PC-3 (cell line): ENCODE data around the gene TADA2A. TPM values are rescaled to one million over a fixed set of nuclear protein-coding genes. Genes with fewer than 3 reads are reported as not detected.

Experiments
- ATAC-seq: fragments of 200-7000 bp; cut with Tn5 transposase; 2 replicates; pipeline ENCODE4 v1.9.1; 2020; ENCODE audit warnings: mild to moderate bottlenecking, moderate library complexity
- BruUV-seq: library from RNA; stranded (reverse); fragments of 400-500 nt; replicated peaks from 2 replicates; lab custom pipeline; 2021; lab: Mats Ljungman, UMichigan
- CTCF ChIA-PET: fragments of 300-600 bp; sonication (Branson Sonifier 250); formaldehyde crosslinking; loops from one replicate; lab custom pipeline; 2022; ENCODE audit warnings: antibody characterized with exemption; lab: Charles Lee
- POLR2A ChIA-PET: fragments of 300-600 bp; sonication (Branson Sonifier 250); formaldehyde crosslinking; loops from one replicate; lab custom pipeline; 2022; ENCODE audit warnings: antibody characterized with exemption; ENCODE audit not compliant: unreplicated experiment; lab: Charles Lee
- DNase-seq: peaks from one replicate; pipeline ENCODE4 v3.0.0-alpha.2; 2015
- H2AFZ ChIP-seq: fragments of 300-600 bp; sonication (generic); 2 replicates; pipeline ENCODE4 v1.6.0; 2016; ENCODE audit warnings: antibody characterized with exemption, low read length
- H3F3A ChIP-seq: fragments of 300-600 bp; sonication (generic); one replicate; pipeline ENCODE4 v1.6.0; 2017; ENCODE audit warnings: antibody characterized with exemption, low read length, control low read depth, mild to moderate bottlenecking; ENCODE audit not compliant: unreplicated experiment
- H3K27ac ChIP-seq: fragments of 300-600 bp; sonication (generic); 2 replicates; pipeline ENCODE4 v1.5.1; 2016; ENCODE audit warnings: mild to moderate bottlenecking, low read length
- H3K27me3 ChIP-seq: fragments of 300-600 bp; sonication (generic); 2 replicates; pipeline ENCODE4 v1.6.1; 2016; ENCODE audit warnings: low read length, mixed read lengths
- H3K36me3 ChIP-seq: fragments of 300-600 bp; sonication (generic); 2 replicates; pipeline ENCODE4 v1.6.1; 2016; ENCODE audit warnings: low read depth, mixed run types, low read length, mixed read lengths
- H3K4me1 ChIP-seq: fragments of 300-600 bp; sonication (generic); 2 replicates; pipeline ENCODE4 v1.5.1; 2016; ENCODE audit warnings: low read length; ENCODE audit not compliant: insufficient read depth
- H3K4me2 ChIP-seq: fragments of 300-600 bp; sonication (generic); 2 replicates; pipeline ENCODE4 v1.6.0; 2016; ENCODE audit warnings: low read length
- H3K4me3 ChIP-seq: fragments of 300-600 bp; sonication (generic); 2 replicates; pipeline ENCODE4 v1.5.1; 2016; ENCODE audit warnings: mild to moderate bottlenecking, low read length, mixed read lengths
- H3K79me2 ChIP-seq: fragments of 300-600 bp; sonication (generic); 2 replicates; pipeline ENCODE4 v1.6.1; 2017; ENCODE audit warnings: low read length, mixed read lengths
- H3K9ac ChIP-seq: fragments of 300-600 bp; sonication (generic); 2 replicates; pipeline ENCODE4 v1.6.0; 2016; ENCODE audit warnings: mild to moderate bottlenecking, low read length
- H3K9me2 ChIP-seq: fragments of 300-600 bp; sonication (generic); replicated peaks from 2 replicates; pipeline ENCODE4 v1.6.1; 2016; ENCODE audit warnings: mixed run types, low read length, mixed read lengths
- H3K9me3 ChIP-seq: fragments of 300-600 bp; sonication (generic); 2 replicates; pipeline ENCODE4 v1.6.1; 2016; ENCODE audit warnings: low read length, mixed read lengths
- H4K20me1 ChIP-seq: fragments of 300-600 bp; sonication (generic); 2 replicates; pipeline ENCODE4 v1.6.1; 2016; ENCODE audit warnings: low read length, mixed read lengths
- EZH2 ChIP-seq: fragments of 300-600 bp; sonication (generic); IDR thresholded peaks from one replicate; pipeline ENCODE4 v1.6.1; 2017; ENCODE audit warnings: antibody characterized with exemption, mild to moderate bottlenecking, low read length; ENCODE audit not compliant: unreplicated experiment
- EZH2phosphoT487 ChIP-seq: fragments of 300-600 bp; sonication (generic); IDR thresholded peaks from 2 replicates; pipeline ENCODE4 v1.6.1; 2018; ENCODE audit warnings: mild to moderate bottlenecking, antibody characterized with exemption, low read length, borderline replicate concordance
- intact Hi-C: fragments of 100-400 bp; cut with micrococcal nuclease; formaldehyde crosslinking; loops from 2 replicates; pipeline ENCODE4 v1.9.0; 2023
- total RNA-seq: library from RNA; depleted of rRNA; stranded (reverse); fragments of >200 nt; gene quantifications from 2 replicates; pipeline ENCODE4 v1.2.3, GENCODE V29; 2014
- TF ChIP-seq, protein P1 (sequence below): fragments of 300-600 bp; sonication (generic); conservative IDR thresholded peaks from 2 replicates; pipeline ENCODE4 v1.5.1; 2017; ENCODE audit warnings: antibody characterized with exemption, low read depth, mild to moderate bottlenecking, low read length

TADA2A gene
- total RNA-seq, 1 experiment from 2014 or later: 16.5 TPM

GRCh38 chr17:37488009-37488604, 81.4 kb downstream of the TADA2A start:
- peak; percentile 56 for ATAC-seq
- intact Hi-C loops: loop anchor here (1.0 to 10.0 kb wide), 3 partner anchors 22 to 83 kb away; partner anchors contain the start of genes ACACA and TADA2A

DNA sequence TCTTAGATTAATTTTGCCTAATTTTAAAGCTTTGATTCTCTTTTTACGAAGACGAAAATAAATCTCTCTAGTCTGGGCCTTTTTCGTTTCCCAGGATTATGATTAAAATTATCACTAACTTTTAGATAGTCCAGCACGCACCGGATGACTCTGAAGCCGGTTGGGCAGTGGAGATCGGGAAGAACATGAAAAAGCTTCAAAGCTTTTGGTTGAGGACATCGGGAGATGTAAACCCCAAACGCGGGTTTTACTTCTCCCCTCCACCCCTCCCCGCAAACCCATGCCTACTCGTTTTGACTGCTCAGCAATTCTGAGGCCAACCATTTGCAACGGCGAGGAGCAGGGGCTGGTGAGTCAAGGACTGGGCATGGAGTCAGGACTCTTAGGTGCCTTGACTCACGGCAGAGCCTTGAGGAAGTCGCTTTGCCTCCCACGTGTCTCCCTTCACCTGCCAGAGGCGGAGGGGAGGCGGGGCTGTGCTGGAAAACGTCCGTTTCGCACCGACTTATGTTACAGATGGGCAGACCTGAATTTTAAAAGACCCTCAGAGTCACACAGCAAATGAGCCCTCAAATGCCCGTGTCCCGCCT, 82.0 kb downstream of the TADA2A start:
- intact Hi-C loops: loop anchor here (1.0 to 10.0 kb wide), 3 partner anchors 22 to 84 kb away; partner anchors contain the start of genes ACACA and TADA2A

More at GRCh38 chr17:37488009-37488604, 81.4 kb downstream of the TADA2A start:
- H3K9me2 ChIP-seq: no peaks in the 10 kb centered on the region
- H3K36me3 ChIP-seq: no peaks in the 10 kb centered on the region
- H4K20me1 ChIP-seq: peaks cover 10% of the 10 kb centered on the region
- POLR2A ChIA-PET: no interaction called here
- no peaks in the 10 kb centered on the region for H3K27me3 ChIP-seq
- no peaks in the 10 kb centered on the region for H3F3A ChIP-seq
- no peaks in the 10 kb centered on the region for H3K9me3 ChIP-seq
- peak overlapping the region; percentile 87 for H3K9ac ChIP-seq
- CTCF ChIA-PET: no interaction called here
- H3K79me2 ChIP-seq: peaks cover 32% of the 10 kb centered on the region
- DNase-seq: peak; percentile 91
- peak overlapping the region; percentile 81 for H3K4me3 ChIP-seq
- no TSS peak for BruUV-seq
- TF ChIP-seq, protein P1, sequence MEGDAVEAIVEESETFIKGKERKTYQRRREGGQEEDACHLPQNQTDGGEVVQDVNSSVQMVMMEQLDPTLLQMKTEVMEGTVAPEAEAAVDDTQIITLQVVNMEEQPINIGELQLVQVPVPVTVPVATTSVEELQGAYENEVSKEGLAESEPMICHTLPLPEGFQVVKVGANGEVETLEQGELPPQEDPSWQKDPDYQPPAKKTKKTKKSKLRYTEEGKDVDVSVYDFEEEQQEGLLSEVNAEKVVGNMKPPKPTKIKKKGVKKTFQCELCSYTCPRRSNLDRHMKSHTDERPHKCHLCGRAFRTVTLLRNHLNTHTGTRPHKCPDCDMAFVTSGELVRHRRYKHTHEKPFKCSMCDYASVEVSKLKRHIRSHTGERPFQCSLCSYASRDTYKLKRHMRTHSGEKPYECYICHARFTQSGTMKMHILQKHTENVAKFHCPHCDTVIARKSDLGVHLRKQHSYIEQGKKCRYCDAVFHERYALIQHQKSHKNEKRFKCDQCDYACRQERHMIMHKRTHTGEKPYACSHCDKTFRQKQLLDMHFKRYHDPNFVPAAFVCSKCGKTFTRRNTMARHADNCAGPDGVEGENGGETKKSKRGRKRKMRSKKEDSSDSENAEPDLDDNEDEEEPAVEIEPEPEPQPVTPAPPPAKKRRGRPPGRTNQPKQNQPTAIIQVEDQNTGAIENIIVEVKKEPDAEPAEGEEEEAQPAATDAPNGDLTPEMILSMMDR: no peak
- TF ChIP-seq EZH2phosphoT487 (peak; percentile 79), EZH2 (no peak)
- H3K27ac ChIP-seq: peak overlapping the region; percentile 98
- H2AFZ ChIP-seq: no peak overlapping the region
- H3K4me1 ChIP-seq: peaks cover 40% of the 10 kb centered on the region
- H3K4me2 ChIP-seq: peak overlapping the region; percentile 99

More for the DNA sequence above, 82.0 kb downstream of the TADA2A start:
- H3K27ac ChIP-seq: peak overlapping the region; percentile 98
- peaks cover 37% of the 10 kb centered on the region for H3K79me2 ChIP-seq
- no peaks in the 10 kb centered on the region for H3F3A ChIP-seq
- H3K27me3 ChIP-seq: no peaks in the 10 kb centered on the region
- H4K20me1 ChIP-seq: peaks cover 10% of the 10 kb centered on the region
- H3K4me2 ChIP-seq: peak overlapping the region; percentile 99
- no peaks in the 10 kb centered on the region for H3K9me3 ChIP-seq
- H3K36me3 ChIP-seq: no peaks in the 10 kb centered on the region
- H2AFZ ChIP-seq: peak overlapping the region; percentile 72; the same call in 1 of the 2 replicates
- peak overlapping the region; percentile 87 for H3K9ac ChIP-seq
- TF ChIP-seq EZH2 (no peak), EZH2phosphoT487 (peak; percentile 90)
- TF ChIP-seq, protein P1: no peak
- DNase-seq (peak; percentile 96), ATAC-seq (peak; percentile 66)
- H3K4me1 ChIP-seq: peaks cover 42% of the 10 kb centered on the region
- BruUV-seq: no TSS peak
- no peaks in the 10 kb centered on the region for H3K9me2 ChIP-seq
- ChIA-PET CTCF (interaction anchor here (0.5 kb wide), 1 partner anchor 92 kb away, joined by 3 read pairs; no protein-coding TSS in a partner anchor), POLR2A (no interaction called here)
- peak overlapping the region; percentile 81 for H3K4me3 ChIP-seq
